Mammary epithelial cell (primary cell): Measurements from ENCODE around the gene FAAH2.
"Not testable (repeated sequence)": the region's sequence is repeated elsewhere in the genome, so short reads cannot be mapped to it uniquely, and the experiment has no call there.

Experiments used
- CTCF ChIP-seq, 2 donors: IDR thresholded peaks in 1 of 2; conservative IDR thresholded peaks in 1 of 2; 2 replicates each; pipeline ENCODE4 v1.5.1; 2011 to 2012; ENCODE audit warnings: inconsistent platforms in 2 of 2, low read length in 2 of 2, mild to moderate bottlenecking in 2 of 2, control low read depth in 1 of 2, low read depth in 1 of 2; ENCODE audit not compliant: insufficient read depth in 1 of 2; ENCODE audit errors: extremely low read depth in 1 of 2
- EZH2 ChIP-seq: IDR thresholded peaks from 2 replicates; pipeline ENCODE4 v1.6.1; 2012; ENCODE audit warnings: low read length, inconsistent platforms, borderline replicate concordance

- TF ChIP-seq EZH2; CTCF (conservative IDR thresholded peaks at IDR 0.05 in 1 of 2, IDR thresholded peaks at IDR 0.05 in 1 of 2; ENCODE audit: extremely low read depth in 1 of 2, insufficient read depth in 1 of 2, low read depth in 1 of 2, low read length in 2 of 2): not testable (repeated sequence)
Observed at GRCh38 chrX:57403191-57403590, 116.7 kb downstream of the FAAH2 start.
